OCI-M2 (cell line): ENCODE data around the gene PRLHR.
"Not testable (repeated sequence)": the region's sequence is repeated elsewhere in the genome, so short reads cannot be mapped to it uniquely, and the experiment has no call there.

Source experiments
- DNase-seq: peaks from one replicate; lab custom pipeline; 2025; ENCODE audit not compliant: unreplicated experiment; lab: John Stamatoyannopoulos, UW

Gene PRLHR

GRCh38 chr10:118595598-118596425 lies at the start of gene PRLHR:
TSS of gene PRLHR (minus strand) at chr10:118595648. CDS start at chr10:118595244, 404 bp downstream.
- no peak for DNase-seq

DNA sequence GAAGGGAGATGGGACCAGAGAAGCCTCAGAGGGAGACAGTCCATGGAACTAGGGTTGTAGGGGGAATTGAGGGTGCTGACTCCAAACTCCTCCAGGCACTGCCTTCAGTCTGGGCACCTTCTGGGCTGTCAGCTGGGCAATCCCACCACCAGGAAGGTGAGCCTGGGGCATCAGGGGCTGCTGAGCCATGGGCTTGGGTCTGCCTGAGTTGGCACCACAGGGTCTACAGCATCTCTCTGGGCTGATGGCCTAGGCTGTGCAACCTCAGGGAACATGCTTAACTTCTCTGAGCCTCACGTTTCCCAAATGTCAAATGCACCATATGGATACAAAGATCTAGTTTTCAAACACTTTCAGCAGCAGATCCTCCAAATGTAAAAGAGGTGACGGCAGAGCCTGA lies 46.8 kb upstream of the PRLHR start:
- DNase-seq: no peak

DNA sequence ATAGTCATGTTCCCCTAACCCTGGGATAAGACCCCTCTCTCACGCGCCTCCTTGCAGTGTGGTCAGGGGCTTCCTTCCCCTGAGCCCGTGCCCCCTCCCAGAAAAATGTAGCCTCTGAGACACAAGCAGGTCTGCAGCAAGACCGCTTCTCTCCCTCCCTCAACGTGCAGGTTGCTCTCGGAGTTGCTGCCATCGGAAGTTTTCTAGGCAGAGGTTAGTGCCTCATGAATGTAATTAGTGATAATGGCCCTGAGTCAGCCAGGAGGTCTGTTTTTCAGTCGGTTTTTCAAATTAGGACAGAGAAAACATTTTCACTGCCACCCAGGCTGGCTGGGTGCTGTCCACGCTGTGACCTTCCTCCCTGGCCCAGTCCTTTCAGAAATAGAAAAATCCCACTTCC lies 43.2 kb upstream of the PRLHR start:
- no peak for DNase-seq

DNA sequence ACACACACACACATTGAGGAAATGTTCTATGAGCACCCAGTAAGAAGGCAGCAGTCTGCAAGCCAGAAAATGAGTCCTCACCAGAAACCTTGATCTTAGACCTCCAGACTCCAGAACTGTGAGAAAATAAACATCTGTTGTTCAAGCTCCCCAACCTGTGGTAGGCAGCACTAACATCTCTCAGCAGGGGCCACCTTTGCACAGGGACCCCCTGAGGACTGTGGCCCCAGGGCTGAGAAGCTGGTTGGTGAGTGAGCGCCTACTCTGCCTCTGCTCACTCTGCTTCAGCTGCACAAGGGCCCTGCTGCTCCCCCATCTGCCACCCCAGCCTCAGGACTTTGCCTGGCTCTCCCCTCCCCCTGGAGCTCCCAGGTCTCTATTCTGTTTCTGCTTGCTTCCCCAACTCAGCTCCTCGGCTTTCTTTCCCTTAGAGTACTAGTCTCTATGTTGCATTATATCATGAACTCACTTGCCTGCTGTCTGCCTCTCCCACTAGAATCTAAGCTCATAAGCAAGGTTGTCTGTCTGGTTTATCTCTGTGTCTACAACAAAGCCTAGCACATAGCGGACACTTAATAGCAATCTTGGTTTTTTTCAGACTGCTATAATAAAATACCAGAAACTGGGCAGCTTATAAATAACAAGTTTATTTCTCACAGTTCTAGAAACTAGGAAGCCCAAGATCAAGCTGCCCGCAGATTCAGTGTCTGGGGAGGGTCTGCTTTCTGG lies 40.4 kb upstream of the PRLHR start:
- no peak for DNase-seq

DNA sequence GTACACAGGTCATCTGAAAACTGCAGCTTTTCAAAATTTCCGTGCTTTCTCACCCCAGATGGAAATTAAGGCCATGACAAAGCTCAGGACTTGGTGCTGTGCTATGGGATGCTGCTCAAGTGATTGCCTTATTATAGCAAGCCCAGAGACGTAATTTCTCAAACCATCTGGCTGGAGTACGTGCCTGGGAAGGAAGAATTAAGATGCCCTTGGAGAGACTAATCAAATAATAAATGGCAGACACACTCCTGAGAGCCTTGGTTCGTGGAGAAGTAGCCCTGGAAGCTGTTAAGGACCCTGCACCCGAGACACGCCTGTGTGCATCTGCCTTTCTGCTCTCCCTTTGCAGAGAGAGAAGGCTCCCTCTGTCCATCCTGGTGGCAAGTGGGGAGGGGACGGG lies 38.3 kb upstream of the PRLHR start:
- no peak for DNase-seq

DNA sequence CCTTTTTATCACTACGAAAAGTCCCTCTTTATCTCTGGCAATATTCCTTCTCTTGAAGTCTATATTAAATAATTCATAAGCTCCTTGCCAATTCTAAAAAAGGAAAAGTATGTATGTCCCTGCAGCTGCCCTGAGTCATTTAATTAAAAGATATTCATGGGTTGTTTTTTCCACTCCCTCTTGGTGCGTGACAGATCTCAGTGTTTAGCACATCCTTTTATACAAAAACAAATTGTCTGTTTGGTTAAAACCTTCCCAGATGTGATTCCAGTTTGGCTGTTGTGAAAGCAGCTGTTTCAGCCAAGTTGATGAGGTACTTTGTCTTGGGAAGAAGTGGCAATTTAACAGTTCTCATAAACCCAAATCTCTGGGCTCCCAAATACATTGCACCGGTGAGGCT lies 33.8 kb upstream of the PRLHR start:
- DNase-seq: no peak

DNA sequence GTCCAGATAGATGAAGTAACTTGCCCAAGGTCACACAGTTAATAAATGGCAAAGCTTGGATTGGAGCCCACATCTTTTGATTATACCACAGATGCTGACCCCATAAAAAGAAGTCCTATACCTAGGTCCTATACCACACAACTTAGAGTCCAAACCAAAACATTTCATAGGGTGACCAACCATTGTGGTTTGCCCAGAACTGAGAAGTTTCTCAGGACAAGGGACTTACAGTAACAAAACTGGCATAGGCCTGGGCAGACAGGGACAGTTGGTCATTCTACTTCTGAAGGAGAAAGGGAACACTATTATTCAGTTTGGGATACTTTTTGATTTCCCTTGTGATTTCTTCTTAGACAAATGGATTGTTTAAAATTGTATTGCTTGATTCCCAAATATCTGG lies 32.9 kb upstream of the PRLHR start:
- DNase-seq: no peak

DNA sequence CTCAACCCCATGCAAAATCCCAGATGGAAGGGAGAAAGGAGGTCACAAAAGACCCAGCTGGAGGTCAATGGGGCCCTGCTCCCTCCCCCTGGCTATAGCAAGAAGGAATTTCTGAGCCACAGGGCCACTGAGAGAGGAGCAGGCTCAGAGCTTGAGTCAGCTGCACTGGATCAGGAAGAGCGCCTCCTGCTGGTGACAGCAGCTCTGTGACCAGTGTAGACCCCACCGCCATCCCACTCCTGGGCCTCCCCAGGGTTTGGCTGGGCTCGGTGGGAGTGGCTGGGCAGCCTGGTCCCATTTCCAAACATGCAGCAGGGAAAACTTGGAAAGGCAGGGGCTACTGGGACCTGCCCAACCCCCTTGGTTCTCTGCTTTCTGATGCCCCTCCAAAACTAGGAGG lies 31.5 kb upstream of the PRLHR start:
- no peak for DNase-seq

DNA sequence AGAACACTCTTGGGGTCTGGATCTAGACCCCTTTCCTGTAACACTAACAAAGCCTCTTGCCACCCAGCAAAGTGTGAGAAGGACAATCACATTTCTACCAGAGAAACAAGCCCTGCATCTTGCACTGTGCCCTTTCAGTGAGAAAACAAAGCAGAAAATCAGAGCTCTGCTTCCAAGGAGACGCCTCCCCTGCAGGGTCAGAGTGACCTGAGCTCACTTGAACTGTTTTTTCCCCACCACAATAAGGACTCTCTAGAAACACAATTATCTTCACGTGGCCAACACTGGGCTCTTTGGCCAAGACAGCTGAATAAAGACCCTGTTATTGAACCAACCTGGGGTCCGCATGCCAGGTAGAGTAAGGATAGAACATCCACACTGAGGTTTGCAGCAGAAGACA lies 30.1 kb upstream of the PRLHR start:
- no peak for DNase-seq

DNA sequence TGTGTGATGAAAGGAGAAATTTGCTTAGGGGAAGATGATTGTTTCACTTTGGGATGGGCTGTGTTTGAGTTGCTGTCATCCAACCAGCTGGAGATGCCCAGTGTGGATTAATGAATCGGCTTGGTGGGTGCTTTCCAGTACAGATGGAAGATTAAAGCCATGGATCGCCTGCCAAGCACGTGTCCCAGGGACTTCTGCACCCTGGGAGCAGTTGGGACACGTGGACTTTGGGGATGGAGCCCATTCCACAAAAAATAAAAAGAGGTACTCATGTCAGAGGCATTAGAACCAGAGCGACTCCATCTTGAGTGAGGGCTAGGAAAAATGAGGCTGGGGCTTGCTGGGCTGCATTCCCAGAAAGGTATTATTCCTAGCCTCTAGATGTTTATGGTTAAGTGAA lies 29.3 kb upstream of the PRLHR start:
- no peak for DNase-seq

DNA sequence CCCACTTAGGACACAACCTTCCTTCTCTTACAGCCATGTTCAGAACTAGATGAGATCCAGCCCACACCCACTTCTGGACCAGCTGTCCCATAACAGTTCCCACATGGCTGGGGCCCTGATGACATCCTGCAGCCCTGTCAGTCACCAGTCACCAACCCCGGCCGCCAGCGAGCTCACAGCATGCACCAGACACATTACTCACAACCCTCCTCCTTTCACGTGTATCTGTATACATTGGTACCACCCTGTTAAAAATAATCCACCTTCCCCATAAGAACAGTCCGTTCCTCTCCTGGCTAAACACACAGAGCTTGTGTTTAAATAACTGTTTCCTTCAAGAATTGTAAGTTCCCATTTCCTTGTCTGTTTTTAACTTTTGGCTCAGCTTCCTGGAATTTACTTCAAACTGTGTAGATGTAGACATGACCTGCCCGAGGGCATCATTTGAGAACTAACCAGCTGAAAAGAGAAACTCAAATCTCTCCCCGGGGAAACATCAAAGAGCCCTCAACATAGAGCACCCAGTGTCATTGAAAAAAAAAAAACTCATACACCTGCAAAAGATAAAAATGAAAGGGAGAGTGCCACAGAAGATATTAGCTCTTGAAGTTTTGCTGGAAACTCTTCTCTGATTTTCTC lies 26.0 kb upstream of the PRLHR start:
- no peak for DNase-seq

GRCh38 chr10:118613863-118614262 lies 18.4 kb upstream of the PRLHR start:
- not testable (repeated sequence) for DNase-seq

- DNase-seq: no peak
These were observed 15.1 kb upstream of the PRLHR start for GRCh38 chr10:118610577-118610976.

DNA sequence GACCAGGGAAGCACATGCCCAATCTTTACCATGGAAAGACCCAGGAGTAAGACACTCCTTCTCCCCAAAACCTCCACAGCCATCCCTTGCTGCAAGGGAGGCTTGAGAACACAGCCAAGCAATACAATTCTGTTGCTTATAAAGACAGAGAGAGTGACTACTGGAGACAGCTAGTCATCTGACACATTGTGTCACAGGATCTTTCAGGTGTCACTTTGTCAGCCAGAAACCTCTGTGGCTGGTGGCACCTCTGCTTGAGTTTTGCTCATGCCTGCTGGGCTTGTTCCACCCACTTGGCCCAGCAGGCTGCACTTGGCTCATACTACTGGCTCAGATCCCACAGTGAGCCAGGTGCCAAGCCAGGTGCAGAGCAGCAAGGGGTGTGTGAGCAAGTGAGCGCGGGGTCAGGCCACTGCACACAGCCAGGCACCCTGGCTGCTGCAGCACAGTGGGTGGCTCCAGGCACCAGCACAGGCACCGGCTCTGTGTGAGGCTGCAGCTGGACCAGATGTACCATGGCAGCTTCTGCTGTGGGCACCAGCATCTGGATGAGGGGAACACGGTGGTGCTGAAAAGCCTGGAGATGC lies 12.4 kb upstream of the PRLHR start:
- no peak for DNase-seq

- DNase-seq: no peak
These were observed 10.2 kb upstream of the PRLHR start for GRCh38 chr10:118605694-118606093.

DNA sequence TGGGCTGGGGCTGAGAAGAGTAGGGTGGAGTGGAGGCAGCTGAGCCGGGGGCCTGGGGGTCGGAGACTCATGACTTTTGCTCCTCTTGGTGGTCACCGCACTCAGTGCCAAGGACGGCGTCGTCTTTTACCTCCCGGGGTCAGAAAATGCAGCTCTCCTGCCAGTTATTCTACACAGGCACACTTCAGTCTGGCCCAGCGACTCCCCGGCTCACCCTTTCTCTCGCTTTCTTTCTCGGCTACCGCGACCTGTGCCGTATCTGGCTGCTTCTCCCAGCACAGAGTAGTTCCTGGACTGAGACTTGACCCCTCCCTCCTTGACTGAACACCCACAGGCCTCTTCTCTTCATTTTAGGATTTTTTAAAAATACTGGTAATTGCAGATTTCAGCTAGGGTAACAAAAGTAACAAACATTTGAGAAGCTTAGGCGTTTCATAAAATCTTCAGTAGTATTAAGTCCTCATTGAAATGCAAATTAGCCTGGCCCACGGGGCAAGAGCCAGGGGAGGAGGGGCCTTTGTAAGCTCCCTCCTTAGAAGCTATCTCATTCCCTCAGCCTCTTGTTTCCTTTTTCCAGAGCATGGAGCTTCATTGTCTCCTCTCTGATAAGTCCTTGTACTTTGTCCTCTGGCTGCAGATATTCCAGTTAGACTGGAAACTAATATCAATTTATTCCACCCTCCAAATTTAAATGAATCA lies 1.1 kb upstream of the PRLHR start:
- DNase-seq: no peak

- DNase-seq: no peak
These were observed 406 bp downstream of the PRLHR start for GRCh38 chr10:118595064-118595420.

GRCh38 chr10:118594392-118595063 lies 920 bp downstream of the PRLHR start:
- no peak for DNase-seq

GRCh38 chr10:118592675-118593330 lies 2.6 kb downstream of the PRLHR start:
- DNase-seq: no peak

- DNase-seq: no peak
These were observed 5.1 kb downstream of the PRLHR start for GRCh38 chr10:118590334-118590733.
